ENCODE measurements around the gene ZNF429.
"Not testable (repeated sequence)": the region's sequence is repeated elsewhere in the genome, so short reads cannot be mapped to it uniquely, and the experiment has no call there.

ZNF429 gene

DNA sequence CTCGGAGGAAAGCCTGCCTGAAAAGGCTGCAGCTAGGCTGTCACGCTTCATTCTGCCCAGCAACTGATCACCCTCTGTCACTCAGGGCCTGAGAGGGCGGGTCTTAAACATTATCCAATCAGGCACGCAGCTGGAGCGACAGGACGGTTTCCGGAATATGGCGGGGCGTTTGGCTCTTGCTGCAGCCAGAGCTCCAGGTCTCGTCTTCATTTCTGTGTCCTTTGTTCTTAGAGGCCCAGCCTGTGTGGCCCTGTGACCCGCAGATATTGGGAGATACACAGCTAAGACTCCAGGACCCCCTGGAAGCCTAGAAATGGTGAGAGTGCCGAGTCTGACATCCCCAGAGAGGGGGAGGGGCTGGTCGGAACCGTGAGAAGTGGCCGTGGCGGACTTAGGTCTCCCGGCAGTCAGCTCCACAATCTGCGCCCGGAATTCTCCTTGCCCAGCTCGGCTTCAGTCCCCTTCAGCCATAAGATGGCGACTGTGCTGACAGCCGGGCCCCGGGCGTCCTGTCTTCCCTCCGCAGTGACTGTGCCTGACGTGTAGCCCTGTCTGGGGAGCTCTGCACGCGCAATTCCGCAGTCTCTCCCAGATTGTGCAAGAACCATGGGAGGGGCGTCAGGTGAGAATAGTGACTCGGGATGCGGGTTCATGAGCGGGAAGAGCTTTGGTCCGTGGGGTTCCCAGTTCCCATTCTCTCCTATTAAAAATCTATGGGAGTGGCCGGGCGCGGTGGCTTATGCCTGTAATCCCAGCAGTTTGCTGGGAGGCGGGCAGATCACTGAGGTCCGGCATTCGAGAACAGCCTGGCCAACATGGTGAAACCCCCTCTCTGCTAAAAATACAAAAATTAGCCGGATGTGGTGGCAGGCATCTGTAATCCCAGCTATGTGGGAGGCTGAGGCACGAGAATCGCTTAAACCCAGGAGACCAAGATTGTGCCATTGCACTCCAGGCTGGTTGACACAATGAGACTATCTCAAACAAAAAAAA is at the start of gene ZNF429:
Gene ZNF429 (plus strand): TSS at position 144 of the 993 bp plus-strand sequence. CDS start 170 bp downstream, at position 314.
- peak; percentile 86 for DNase-seq (ENCODE audit: low read depth)

- DNase-seq (ENCODE audit: low read depth) = no peak
These were observed 44.7 kb upstream of the ZNF429 start for GRCh38 chr19:21460686-21461085.

GRCh38 chr19:21462540-21462939 is 42.9 kb upstream of the ZNF429 start:
- no peak for DNase-seq (ENCODE audit: low read depth)

DNA sequence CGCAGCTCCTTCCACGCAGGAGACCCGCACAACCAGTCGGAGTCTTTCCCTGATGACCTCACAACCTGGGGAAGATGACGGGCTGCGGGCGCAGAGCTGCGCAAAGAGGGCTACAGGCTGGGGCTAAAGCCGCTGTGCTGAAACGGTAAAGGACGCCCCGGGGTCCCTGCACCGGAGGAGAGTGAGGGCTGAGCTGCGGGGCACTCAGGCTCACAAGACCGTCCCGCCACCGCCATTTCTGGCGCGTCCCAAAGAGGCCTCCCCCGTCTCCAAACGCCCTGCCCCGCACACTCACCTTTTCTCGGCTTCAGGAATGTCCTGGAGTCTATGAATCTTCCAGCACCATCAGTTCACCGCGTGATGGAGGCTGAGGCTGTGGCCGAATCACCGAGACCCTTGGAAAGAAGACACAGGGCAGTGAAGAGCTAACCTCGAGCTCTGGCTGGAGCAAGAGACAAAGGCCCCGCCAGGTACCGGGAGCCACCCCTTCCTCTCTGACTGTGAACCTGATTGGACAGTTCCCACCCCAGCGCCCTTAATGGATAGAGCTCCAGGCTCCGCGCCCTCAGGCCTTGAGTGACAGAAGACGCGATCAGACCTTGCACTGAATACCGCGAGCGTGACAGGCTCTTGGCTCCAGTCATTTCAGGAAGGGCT is 41.8 kb upstream of the ZNF429 start:
- peak; percentile 29 for DNase-seq (ENCODE audit: low read depth)

GRCh38 chr19:21466627-21467026 is 38.8 kb upstream of the ZNF429 start:
- no peak for DNase-seq (ENCODE audit: low read depth)

DNA sequence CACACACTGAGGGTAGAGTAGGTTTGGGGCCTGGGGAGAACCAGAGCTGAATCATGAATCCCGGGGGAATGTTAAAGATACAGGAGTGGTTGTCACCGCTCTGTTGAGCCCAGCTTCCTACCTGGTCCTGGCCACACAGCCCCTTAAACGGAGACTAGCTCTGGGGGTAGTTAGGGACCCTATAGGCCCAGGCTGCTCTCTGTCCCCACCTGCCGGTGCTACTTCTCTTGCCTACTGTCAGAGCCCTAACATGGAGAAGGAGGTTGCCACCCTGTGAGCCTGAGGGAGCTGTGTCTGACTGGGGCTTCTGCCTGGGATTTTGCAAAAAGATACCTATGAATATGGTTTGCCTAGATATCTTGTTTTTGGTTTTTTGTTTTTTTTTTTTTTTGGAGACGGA is 36.6 kb upstream of the ZNF429 start:
- no peak for DNase-seq (ENCODE audit: low read depth)

DNA sequence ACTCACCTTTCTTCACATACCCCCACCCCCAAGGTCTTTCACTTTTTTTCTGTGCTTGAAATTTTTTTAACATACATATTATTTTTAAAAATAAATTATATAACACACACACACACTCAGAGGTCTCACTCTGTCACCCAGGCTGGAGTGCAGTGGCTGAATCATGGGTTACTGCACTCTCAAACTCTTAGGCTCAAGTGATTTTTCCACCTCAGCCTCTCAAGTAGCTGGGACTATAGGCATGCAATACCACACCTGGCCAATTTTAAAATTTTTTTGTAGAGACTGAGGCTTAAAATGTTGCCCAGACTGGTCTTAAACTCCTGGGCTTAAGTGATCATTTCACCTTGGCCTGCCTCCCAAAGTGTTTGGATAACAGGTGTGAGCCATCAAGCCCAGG is 32.9 kb upstream of the ZNF429 start:
- no peak for DNase-seq (ENCODE audit: low read depth)

DNA sequence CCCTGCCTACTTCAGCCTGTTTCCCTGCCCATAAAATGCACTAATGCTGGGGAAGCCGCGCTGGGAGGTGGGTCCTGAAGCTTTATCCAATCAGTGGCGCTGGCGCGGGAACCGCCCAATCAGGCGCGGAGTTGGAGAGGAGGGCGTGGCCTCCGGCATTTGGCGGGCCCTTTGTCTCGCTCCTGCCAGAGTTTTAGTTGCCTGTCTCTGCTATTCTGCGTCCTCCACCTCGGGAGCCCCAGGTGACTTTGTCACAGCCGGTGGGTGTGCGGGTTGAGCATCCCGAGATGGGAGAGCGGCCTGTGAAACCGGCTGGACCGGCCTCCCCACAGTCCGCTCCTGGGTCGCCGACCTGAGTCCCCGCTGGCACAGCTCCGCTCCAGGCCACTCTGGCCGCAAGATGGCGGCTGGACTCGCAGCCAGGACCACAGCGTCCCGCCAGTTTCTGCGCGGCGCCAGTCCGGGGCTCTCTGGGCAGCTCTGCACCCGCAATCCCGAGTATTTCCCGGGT is 30.7 kb upstream of the ZNF429 start:
- peak; percentile 79 for DNase-seq (ENCODE audit: low read depth)

- not testable (repeated sequence) for DNase-seq (ENCODE audit: low read depth)
These were observed 23.0 kb upstream of the ZNF429 start for GRCh38 chr19:21482361-21482760.

GRCh38 chr19:21482863-21483276 is 22.5 kb upstream of the ZNF429 start:
- DNase-seq (ENCODE audit: low read depth) = peak; percentile 54

DNA sequence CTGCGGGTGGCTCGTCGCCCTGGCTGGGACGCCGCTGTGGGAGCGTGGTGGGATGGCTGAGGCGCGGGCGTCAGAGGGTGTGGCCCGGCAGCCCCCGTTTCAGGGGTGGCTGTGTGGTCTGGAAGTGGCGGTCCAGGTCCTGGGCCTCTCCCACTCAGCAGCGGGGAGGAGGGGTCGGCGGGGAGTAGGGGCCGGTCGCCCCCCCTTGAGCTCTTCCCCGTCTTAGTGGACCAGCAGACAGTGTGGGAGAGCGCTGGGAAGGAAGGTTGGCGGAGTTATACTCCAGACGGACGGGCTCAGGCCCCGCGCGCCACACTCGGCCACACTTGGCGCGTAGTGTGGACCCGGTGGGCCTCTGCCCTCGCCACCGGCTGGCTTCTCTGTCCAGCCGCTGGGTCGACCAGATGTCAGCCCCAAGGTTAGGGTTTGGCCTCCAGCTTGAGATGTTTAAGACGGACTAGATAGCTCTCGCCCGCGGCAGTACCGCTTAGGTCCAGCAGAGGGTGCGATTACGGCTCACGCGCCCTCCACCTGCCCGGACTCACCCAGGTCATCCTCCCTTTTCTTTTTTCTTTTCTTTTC is 21.7 kb upstream of the ZNF429 start:
- DNase-seq (ENCODE audit: low read depth) = peak; percentile 55

- DNase-seq (ENCODE audit: low read depth) = no peak
These were observed 20.8 kb upstream of the ZNF429 start for GRCh38 chr19:21484631-21485030.

DNA sequence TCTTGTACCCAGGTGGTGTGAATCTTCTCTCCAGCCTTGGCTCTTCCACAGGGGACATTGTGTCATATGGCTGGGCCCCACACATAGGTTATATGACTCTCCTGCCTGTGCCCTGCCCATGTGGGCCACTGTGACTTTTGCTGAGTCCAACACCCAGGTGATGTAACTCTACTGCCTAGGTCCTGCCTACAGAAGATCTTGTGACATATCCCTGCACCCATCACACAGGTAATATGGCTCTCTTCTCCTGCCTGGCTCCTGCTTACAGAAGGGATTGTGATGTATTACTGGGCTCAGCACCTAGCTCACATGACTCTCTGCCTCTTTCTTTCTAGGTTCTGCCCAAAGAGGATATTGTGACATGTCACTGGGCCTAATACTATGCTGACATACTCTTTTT is 19.5 kb upstream of the ZNF429 start:
- no peak for DNase-seq (ENCODE audit: low read depth)

DNA sequence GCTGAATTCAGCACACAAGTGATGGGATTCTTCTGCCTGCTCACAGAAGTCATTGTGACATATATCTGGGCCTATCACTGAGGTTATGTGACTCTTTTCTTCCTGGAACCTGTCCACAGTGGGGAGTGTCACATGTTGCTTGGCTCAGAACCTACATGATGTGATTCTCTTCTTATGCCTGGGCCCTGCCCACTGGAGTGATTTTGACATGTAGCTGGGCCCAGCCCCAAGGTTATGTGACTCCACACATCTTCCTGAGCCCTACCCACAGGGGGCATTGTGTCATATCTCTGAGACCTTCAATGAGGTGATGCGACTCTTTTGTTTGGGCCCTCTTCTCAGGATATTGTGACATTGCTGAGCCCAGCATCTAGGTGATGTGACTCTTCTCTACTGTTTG is 17.4 kb upstream of the ZNF429 start:
- DNase-seq (ENCODE audit: low read depth) = no peak

DNA sequence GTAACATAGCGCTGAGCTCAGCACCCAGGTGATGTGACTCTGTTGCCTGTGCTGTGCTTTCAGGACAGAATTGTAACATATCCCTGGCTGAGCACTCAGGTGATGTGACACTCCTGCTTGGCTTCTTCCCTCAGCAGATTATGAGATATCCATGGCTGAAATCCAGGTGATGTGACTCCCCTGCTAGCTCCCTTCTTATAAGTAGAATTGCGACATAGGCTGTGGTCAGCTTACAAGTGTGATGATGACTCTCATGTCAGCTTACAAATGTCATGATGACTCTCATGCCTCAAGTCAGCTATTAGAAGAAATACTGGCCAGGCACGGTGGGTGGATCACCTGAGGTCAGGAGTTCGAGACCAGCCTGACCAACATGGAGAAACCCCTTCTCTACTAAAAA is 14.3 kb upstream of the ZNF429 start:
- DNase-seq (ENCODE audit: low read depth) = no peak

DNA sequence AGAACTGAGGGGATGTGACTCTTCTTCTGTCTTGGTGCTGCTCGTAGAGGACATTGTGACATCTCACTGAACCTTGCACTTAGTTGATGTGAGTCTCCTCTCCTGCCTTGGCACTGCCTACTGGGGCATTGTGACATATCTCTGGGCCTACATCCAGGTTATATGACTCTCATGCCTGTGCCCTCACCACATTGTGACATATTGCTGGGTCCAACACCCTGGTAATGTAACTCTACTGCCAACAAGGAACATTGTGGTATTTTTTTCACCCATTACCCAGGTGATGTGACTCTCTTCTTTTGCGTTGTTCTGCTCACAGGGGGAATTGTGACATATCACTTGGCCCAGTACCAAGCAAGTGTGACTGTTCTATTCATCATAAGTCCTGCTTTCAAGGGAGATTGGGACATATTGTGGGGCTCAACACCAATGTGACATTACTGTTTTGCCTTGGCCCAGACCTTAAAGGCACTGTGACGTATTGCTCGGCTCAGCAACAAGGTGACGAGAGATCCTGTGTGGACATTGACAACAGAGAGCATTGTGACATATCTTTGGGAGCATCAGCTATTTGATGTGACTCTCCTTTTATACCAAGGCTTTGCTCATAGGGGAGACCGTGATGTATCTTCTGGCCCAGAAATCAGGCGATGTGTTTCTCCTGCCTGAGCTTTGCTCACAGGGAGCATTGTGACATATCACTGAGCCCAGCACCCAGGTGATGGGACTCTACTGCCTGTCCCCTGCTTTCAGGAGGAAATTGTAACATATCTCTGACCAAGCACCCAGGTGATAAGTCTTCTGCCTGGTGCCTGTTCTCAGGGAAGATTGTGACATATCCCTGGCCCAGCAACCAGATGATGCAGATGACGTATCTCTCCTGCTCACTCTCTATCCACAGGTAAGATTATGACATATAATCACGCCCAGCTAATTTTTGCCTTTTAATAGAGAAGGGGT is 12.2 kb upstream of the ZNF429 start:
- no peak for DNase-seq (ENCODE audit: low read depth)

DNA sequence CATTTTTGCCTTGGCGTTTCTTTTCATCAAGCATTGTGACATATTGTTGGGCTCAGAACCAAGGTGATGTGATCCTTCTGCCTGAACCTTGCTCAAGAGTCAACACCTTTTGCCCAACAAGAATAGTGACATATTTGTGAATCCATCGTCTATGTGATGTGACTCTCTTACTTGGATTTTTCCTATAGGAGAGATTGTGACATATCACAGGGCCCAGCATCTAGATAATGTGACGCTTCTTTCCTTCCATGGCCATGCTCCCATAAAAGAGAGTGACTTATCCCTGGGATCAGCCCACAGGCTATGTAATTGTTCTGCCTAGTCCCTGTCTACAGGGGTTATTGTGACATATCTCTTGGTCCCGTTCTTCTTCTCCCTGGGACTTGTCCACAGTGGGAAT is 8.5 kb upstream of the ZNF429 start:
- DNase-seq (ENCODE audit: low read depth) = no peak

- no peak for DNase-seq (ENCODE audit: low read depth)
These were observed 6.8 kb upstream of the ZNF429 start for GRCh38 chr19:21498651-21499050.

GRCh38 chr19:21508198-21508597 is 2.8 kb downstream of the ZNF429 start:
- no peak for DNase-seq (ENCODE audit: low read depth)

DNA sequence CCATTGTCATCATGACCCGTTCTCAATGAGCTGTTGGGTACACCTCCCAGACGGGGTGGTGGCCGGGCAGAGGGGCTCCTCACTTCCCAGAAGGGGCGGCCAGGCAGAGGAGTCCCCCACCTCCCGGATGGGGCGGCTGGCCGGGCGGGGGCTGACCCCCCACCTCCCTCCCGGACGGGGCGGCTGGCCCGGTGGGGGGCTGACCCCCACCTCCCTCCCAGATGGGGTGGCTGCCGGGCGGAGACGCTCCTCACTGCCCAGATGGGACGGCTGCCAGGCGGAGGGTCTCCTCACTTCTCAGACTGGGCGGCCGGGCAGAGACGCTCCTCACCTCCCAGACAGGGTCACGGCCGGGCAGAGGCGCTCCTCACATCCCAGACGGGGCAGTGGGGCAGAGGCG is 5.7 kb downstream of the ZNF429 start:
- not testable (repeated sequence) for DNase-seq (ENCODE audit: low read depth)

DNA sequence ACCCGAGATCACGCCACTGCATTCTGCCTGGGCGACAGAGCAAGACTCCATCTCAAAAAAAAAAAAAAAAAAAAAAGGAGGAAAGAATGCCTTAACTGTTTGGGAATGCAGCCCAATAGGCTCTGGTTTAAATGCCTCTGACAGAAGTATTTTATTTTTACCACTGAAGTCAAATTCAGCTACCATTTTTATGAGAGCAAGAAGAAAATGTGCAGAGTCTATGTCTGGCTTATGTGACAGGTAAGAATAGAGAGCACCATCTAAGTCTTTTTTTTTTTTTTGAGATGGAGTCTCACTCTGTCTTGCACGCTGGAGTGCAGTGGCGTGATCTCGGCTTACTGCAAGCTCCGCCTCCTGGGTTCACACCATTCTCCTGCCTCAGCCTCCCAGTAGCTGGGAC is 7.2 kb downstream of the ZNF429 start:
- DNase-seq (ENCODE audit: low read depth) = not testable (repeated sequence)
